ENCODE results near the gene CBL.

The CBL gene

DNA sequence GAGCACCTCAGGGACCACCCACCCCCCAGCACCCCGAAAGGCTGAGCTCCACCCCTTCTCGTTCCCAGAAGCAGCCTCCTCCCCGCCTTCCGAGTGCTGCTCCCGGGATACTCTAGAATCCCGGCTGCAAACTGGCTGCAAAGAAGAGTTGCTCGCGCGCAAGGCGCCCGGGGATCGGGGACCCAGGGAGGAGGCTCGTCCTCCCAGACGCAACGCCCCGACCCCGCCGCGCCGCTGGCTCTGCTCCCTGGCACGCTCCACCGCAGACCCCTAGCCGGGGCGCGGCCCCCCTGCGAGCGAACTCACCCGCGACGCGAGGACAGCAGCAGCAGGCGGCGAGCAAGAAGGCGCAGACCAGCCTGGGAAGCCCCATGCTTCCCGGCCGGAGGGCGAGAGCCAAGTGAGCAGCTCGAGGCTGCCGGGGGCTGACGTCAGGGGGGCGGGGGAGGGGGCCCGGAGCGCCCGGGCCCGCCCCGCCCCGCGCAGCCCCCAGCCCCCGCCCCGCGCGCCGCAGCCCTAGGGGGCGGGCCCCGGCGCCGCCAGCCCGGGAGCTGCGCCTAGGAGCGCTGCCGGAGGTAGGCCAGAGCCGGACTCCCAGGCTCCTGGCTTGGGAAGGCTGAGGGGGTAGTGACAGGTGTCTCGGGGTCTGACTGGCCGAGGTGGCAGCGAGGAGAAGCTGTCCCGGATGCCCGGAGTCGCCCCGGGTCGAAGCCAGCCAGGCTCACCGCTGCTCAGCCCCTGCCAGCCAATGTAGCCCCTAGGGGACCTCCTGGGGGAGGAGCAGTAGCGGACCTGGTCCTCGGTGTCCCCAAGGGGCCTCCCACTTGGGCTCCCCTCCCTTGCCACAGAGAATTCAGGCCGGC is 110.8 kb downstream of the CBL start, which contains the start of gene MCAM:
TSS of gene MCAM (minus strand) at position 402 of the 863 bp plus-strand sequence. CDS start at position 373, 29 bp downstream.
- no peak within 1 kb of the TSS for H3K27ac ChIP-seq
- TF ChIP-seq, protein P1, sequence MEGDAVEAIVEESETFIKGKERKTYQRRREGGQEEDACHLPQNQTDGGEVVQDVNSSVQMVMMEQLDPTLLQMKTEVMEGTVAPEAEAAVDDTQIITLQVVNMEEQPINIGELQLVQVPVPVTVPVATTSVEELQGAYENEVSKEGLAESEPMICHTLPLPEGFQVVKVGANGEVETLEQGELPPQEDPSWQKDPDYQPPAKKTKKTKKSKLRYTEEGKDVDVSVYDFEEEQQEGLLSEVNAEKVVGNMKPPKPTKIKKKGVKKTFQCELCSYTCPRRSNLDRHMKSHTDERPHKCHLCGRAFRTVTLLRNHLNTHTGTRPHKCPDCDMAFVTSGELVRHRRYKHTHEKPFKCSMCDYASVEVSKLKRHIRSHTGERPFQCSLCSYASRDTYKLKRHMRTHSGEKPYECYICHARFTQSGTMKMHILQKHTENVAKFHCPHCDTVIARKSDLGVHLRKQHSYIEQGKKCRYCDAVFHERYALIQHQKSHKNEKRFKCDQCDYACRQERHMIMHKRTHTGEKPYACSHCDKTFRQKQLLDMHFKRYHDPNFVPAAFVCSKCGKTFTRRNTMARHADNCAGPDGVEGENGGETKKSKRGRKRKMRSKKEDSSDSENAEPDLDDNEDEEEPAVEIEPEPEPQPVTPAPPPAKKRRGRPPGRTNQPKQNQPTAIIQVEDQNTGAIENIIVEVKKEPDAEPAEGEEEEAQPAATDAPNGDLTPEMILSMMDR (conservative IDR thresholded peaks at IDR 0.05), result no peak
- TF ChIP-seq ZFX (IDR thresholded peaks at IDR 0.05), result no peak

GRCh38 chr11:119317592-119318239 is 111.6 kb downstream of the CBL start:
- TF ChIP-seq ZFX (IDR thresholded peaks at IDR 0.05), result no peak
- H3K27ac ChIP-seq, result no peak overlapping the region

GRCh38 chr11:119318240-119319135 is 112.3 kb downstream of the CBL start:
- TF ChIP-seq, protein P1 (conservative IDR thresholded peaks at IDR 0.05), result no peak
- no peak for TF ChIP-seq ZFX (IDR thresholded peaks at IDR 0.05)
- H3K27ac ChIP-seq, result no peak overlapping the region

- no peak overlapping the region for H3K27ac ChIP-seq
- TF ChIP-seq ZFX (IDR thresholded peaks at IDR 0.05), result no peak
- TF ChIP-seq, protein P1 (conservative IDR thresholded peaks at IDR 0.05), result no peak
Measured at GRCh38 chr11:119319136-119319699, 113.1 kb downstream of the CBL start.

- TF ChIP-seq, protein P1 (conservative IDR thresholded peaks at IDR 0.05), result no peak
- no peak for TF ChIP-seq ZFX (IDR thresholded peaks at IDR 0.05)
- H3K27ac ChIP-seq, result no peak overlapping the region
Measured at GRCh38 chr11:119319700-119320239, 113.6 kb downstream of the CBL start.

DNA sequence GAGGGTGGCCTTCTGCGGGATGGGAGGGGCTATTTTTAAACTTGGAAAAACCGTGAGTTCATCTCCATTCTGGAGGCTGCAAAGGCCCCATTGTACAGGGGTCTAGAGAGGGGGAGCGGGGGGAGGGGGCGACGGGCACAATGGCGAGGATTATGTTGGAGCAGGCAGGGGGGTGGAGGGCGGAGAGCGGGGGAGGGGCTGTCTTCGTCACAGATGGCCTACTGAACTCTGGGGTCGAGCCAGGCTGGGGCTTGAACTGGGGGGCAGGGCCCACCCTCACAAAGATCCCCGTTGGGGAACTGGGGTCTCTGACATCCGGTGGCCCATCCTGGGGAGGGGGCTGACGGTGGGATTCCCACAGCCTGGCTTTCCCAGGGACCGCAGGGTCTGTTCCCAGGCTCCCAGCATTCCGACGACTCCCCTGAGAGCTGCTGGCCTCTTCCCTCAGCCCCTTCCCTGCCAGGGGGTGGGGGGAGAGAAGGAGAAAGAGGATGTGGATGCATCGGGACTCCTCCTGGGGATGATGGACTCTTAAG is 114.2 kb downstream of the CBL start:
- H3K27ac ChIP-seq, result no peak overlapping the region

More for the DNA sequence above, 114.2 kb downstream of the CBL start:
- no peak for TF ChIP-seq ZFX (IDR thresholded peaks at IDR 0.05)
- TF ChIP-seq, protein P1 (conservative IDR thresholded peaks at IDR 0.05), result no peak
